ENCODE results near the gene ZNF253.

GRCh38 chr19:19865750-19866610 is at the start of gene ZNF253:
- TF ChIP-seq CTCF (optimal IDR thresholded peaks at IDR 0.05 in 1 of 3, IDR thresholded peaks at IDR 0.05 in 1 of 3, conservative IDR thresholded peaks at IDR 0.05 in 1 of 3; ENCODE audit: extremely low read depth in 1 of 3, insufficient read depth in 2 of 3, low read length in 3 of 3) (no peak), EZH2 (IDR thresholded peaks at IDR 0.05; ENCODE audit: low read length) (no peak)
